Endothelial cell (in vitro differentiated cells): Measurements from ENCODE around the gene TRAP1. TPM values are rescaled to one million over a fixed set of nuclear protein-coding genes. Genes with fewer than 3 reads are reported as not detected.

Experiments
- DNase-seq: peaks from one replicate; pipeline ENCODE4 v3.0.0; 2021; ENCODE audit warnings: low spot score
- H3K27ac Mint-ChIP-seq: one replicate; pipeline ENCODE4 v1.8.0; 2021; ENCODE audit warnings: mixed read lengths, inconsistent platforms; ENCODE audit not compliant: unreplicated experiment
- H3K27me3 Mint-ChIP-seq: one replicate; pipeline ENCODE4 v1.8.0; 2021; ENCODE audit warnings: mild to moderate bottlenecking, moderate library complexity, mixed read lengths, inconsistent platforms; ENCODE audit not compliant: unreplicated experiment
- H3K36me3 Mint-ChIP-seq: one replicate; pipeline ENCODE4 v1.8.0; 2021; ENCODE audit warnings: mild to moderate bottlenecking, low read depth, mixed read lengths, inconsistent platforms; ENCODE audit not compliant: unreplicated experiment
- H3K4me1 Mint-ChIP-seq: one replicate; pipeline ENCODE4 v1.8.0; 2021; ENCODE audit warnings: mild to moderate bottlenecking, mixed read lengths, inconsistent platforms; ENCODE audit not compliant: unreplicated experiment
- H3K4me3 Mint-ChIP-seq: one replicate; pipeline ENCODE4 v1.8.0; 2021; ENCODE audit warnings: mild to moderate bottlenecking, mixed read lengths, inconsistent platforms; ENCODE audit not compliant: unreplicated experiment
- H3K9me3 Mint-ChIP-seq: one replicate; pipeline ENCODE4 v1.8.0; 2021; ENCODE audit warnings: mixed read lengths, inconsistent platforms; ENCODE audit not compliant: unreplicated experiment
- total RNA-seq: library from RNA; stranded (reverse); fragmentation: NEBNext Ultra II Directional; extraction: Animal tissue kit (Norgen Biotek cat#: 25700); gene quantifications from one replicate; pipeline ENCODE4 v1.2.1, GENCODE V29; 2021; ENCODE audit not compliant: unreplicated experiment
- TF ChIP-seq, protein P1 (sequence below): fragments of 200-600 bp; sonication (generic); IDR thresholded peaks from one replicate; pipeline ENCODE4 v1.5.0; 2021; ENCODE audit warnings: antibody characterized with exemption; ENCODE audit not compliant: unreplicated experiment

TRAP1 gene
- total RNA-seq, 1 donor from 2014 or later: 104 TPM

DNA sequence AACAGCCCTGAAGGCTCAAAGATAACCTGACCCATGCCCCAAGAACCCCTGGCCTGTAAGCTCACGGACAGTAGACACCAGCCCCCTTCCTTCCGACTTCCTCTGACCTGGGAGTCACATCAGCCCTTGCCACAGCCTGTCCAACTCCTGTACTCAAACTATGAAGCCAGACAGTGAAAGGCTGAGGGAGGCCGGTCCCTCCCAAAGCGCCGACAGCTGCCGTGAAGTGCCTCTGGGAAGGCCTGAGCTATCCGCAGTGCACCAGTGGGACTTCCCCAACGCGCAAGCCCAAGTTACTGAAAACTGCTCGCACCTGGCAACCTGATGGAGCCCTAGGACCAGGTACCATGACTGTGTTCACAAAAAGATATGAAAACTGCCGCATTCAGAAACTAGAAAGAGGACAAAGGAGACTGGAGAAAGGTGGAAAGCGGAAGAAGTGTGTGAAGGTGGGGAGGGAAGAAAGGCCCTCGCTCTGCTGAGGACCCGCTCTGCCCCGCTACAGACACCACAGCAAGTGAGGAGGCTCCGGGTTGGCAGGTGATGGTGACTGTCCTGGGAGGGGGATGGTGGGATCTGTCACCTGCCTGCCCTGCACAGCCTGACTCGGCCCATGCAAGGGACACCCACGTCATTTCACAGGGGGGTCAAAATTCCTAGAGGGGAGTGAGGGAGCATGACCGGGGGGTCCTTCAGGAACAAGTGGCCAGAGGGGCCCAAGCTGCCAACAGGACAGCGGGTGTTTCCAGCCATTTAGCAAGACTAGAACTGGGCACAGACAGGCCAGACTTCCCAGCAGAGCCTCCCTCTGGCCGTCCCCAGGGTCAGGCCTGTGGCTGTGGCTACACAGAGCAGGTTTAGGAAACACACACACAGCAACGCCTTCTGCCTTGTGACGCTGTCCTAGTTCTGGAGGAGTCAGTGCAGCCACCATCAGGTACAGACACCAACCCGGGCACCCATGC is 13.1 kb upstream of the TRAP1 start:
- DNase-seq: no peak
- H3K36me3 Mint-ChIP-seq: peaks cover 44% of the 10 kb centered on the region
- H3K9me3 Mint-ChIP-seq: no peaks in the 10 kb centered on the region
- TF ChIP-seq, protein P1, sequence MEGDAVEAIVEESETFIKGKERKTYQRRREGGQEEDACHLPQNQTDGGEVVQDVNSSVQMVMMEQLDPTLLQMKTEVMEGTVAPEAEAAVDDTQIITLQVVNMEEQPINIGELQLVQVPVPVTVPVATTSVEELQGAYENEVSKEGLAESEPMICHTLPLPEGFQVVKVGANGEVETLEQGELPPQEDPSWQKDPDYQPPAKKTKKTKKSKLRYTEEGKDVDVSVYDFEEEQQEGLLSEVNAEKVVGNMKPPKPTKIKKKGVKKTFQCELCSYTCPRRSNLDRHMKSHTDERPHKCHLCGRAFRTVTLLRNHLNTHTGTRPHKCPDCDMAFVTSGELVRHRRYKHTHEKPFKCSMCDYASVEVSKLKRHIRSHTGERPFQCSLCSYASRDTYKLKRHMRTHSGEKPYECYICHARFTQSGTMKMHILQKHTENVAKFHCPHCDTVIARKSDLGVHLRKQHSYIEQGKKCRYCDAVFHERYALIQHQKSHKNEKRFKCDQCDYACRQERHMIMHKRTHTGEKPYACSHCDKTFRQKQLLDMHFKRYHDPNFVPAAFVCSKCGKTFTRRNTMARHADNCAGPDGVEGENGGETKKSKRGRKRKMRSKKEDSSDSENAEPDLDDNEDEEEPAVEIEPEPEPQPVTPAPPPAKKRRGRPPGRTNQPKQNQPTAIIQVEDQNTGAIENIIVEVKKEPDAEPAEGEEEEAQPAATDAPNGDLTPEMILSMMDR: no peak
- peaks cover 3% of the 10 kb centered on the region for H3K4me1 Mint-ChIP-seq
- peaks cover 23% of the 10 kb centered on the region for H3K27me3 Mint-ChIP-seq
- H3K4me3 Mint-ChIP-seq: peak overlapping the region; percentile 78
- H3K27ac Mint-ChIP-seq: peak overlapping the region; percentile 48

DNA sequence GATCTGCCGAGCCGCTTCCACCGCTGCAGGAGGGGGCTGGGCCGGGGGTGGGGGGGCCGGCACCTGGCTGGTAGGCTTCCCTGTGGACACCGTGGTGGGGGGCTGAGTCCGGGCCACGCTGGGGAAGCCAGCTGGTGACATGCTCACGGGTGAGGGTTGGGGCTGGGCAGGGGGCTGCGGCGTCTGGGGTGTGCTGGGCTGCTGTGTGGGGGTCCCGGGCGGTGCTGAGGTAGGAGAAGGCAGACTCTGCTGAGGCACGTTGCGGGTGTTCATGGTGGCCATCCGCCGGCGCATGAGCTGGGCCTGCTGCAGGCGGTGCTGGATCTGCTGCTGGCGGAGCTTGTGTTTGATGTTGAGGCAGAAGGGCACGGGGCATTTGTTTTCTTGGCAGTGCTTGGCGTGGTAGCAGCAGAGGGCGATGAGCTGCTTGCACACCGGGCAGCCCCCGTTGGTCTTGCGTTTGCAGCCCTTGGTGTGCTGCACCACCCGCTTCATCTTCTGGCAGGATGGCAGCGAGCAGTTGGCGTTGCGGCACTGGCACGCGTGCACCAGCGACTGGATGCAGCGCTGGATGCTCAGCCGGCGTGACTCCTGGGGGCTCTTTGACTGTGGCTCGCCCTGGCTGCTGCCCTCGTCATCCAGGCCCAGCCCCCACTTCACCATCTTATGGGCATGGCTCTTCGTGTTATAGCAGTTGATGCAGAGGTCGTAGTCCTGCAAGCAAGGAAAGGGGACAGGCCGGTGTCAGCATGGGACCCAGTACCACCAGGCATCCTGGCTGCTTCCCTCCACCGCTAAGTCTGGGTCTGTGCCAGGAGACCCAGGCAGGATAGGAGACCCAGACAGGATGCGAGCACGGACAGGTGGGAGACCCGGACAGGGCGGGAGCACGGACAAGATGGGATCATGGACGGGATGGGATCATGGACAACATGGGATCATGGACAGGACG is 12.1 kb upstream of the TRAP1 start:
- Mint-ChIP-seq H3K4me3 (peak overlapping the region; percentile 78), H3K36me3 (peaks cover 36% of the 10 kb centered on the region), H3K27me3 (peaks cover 20% of the 10 kb centered on the region), H3K9me3 (no peaks in the 10 kb centered on the region), H3K4me1 (peaks cover 3% of the 10 kb centered on the region), H3K27ac (no peak overlapping the region)
- TF ChIP-seq, protein P1: no peak
- DNase-seq: no peak

DNA sequence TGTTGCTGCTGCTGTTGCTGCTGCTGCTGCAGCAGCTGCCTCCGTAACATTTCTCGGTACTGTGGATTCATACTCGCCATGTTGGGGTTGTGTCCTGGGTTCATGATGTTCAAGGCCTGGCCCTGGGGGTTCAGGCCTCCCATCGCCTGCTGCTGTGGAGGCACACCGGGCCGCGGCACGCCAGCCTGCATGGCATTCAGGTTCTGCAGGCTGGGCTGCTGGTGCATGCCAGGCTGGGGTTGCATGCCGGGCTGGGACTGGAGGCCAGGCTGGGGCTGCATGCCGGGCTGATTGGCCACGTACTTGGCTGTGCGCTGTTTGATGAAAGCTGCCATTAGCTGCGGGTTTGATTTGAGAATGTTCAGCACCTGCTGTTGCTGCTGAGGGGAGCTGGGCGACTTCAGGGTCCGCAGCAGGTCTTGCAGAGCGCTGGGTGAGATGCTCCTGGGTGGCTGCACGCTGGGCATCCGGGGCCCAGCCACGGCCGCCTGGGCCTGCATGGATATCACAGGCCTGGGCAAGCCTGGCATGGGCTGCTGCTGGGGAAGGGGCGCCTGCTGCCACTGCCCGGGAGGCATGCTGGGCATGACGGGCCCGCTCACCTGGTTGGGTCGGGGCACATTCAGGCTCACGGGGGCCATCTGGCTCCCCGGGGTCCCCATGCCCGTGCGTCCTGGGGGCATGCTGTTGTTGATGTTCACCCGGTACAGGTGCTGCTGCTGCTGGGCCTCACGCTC is 11.3 kb upstream of the TRAP1 start:
- Mint-ChIP-seq H3K9me3 (no peaks in the 10 kb centered on the region), H3K4me3 (no peak overlapping the region), H3K27me3 (peaks cover 18% of the 10 kb centered on the region), H3K27ac (no peak overlapping the region), H3K4me1 (peaks cover 3% of the 10 kb centered on the region), H3K36me3 (peaks cover 31% of the 10 kb centered on the region)
- TF ChIP-seq, protein P1: no peak
- DNase-seq: no peak

DNA sequence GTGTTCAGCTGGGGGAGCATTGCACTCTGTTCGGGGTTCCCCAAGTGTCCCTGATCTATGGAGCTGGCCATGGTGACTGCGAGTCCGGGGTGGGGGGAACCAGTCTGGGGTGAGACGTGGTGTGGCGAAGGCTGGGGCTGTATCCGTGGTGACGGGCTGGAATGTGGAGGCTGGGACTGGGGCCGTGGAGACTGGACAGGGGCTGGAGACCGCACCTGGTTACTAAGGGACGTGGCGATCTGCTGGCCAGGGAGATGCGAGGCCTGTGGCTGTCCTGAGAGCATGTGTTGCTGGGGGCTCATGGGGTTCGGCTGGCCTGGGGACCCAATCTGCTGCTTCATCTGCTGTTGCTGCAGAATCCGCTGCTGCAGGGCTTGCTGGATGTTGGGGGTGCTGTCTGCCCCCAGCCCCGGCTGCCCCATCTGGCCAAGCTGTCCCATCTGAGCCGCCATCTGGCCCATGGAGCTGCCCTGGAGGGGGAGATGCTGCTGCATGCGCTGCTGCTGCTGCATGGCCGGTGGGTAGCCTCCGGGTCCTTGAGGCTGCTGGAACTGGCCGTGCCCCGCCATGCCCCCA is 10.6 kb upstream of the TRAP1 start:
- Mint-ChIP-seq H3K27ac (no peak overlapping the region), H3K27me3 (peaks cover 16% of the 10 kb centered on the region), H3K4me3 (no peak overlapping the region), H3K36me3 (peaks cover 31% of the 10 kb centered on the region), H3K4me1 (peaks cover 3% of the 10 kb centered on the region), H3K9me3 (no peaks in the 10 kb centered on the region)
- DNase-seq: no peak
- TF ChIP-seq, protein P1: no peak
